A172 (cell line): ENCODE data around the gene RNU11. TPM values are rescaled to one million over a fixed set of nuclear protein-coding genes. Genes with fewer than 3 reads are reported as not detected.
"Not testable (repeated sequence)": the region's sequence is repeated elsewhere in the genome, so short reads cannot be mapped to it uniquely, and the experiment has no call there.

Experiments
- DNase-seq: peaks from one replicate; pipeline ENCODE4 v3.0.0-alpha.2; 2015; ENCODE audit warnings: low spot score
- total RNA-seq: library from RNA; depleted of rRNA; stranded (reverse); fragments of >200 nt; shearing (Covaris generic); gene quantifications from 2 replicates; pipeline ENCODE4 v1.2.3, GENCODE V29; 2014; rRNA removed

The RNU11 gene
- not detected in 2 replicates for total RNA-seq

GRCh38 chr1:28648474-28649198, at the start of gene RNU11:
RNU11 (plus strand) TSS chr1:28648600.
- DNase-seq, result peak; percentile 92

GRCh38 chr1:28601696-28602095, 46.7 kb upstream of the RNU11 start:
- DNase-seq, result peak; percentile 91

DNA sequence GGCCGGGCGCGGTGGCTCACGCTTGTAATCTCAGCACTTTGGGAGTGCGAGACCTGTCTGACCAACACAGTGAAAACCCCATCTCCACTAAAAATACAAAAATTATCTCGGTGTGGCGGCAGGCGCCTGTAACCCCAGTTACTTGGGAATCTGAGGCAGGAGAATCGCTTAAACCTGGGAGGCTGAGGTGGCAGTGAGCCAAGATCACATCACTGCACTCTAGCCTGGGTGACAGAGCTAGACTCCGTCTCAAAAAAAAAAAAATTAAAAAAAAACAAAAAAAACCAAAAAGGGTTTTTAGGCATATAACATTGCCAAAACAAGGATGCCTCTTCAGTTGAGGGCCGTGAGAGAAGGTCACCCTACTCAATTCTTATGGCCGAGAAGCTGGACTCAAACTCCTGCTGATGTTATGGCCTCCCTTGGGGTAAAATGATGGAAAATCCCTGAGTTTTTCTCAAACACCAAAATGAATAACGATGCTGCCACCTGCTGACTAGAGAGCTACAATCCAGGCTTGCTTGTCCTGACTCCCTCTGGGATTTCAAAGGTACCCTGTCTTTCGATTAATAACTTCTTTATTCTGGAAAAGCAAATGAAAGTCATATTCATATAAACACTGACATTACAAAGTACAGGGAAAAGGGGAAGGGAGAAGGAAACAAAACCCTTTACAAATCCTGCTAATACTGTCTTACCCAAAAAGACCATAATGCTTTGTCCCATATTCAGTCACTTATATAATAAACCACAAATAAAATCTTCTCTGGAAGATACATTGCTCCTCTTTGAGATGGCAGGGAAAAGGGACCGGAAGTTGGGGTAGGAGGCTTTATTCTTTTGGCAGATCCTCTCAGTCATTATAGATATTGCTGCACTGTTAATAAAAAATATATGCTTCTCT, 45.6 kb upstream of the RNU11 start:
- peak; percentile 55 for DNase-seq

- no peak for DNase-seq
These were observed 44.0 kb upstream of the RNU11 start for GRCh38 chr1:28604411-28604810.

- DNase-seq, result no peak
These were observed 43.4 kb upstream of the RNU11 start for GRCh38 chr1:28604962-28605361.

- no peak for DNase-seq
These were observed 41.6 kb upstream of the RNU11 start for GRCh38 chr1:28606771-28607170.

GRCh38 chr1:28613175-28613574, 35.2 kb upstream of the RNU11 start:
- no peak for DNase-seq

GRCh38 chr1:28631713-28632112, 16.7 kb upstream of the RNU11 start:
- no peak for DNase-seq

DNA sequence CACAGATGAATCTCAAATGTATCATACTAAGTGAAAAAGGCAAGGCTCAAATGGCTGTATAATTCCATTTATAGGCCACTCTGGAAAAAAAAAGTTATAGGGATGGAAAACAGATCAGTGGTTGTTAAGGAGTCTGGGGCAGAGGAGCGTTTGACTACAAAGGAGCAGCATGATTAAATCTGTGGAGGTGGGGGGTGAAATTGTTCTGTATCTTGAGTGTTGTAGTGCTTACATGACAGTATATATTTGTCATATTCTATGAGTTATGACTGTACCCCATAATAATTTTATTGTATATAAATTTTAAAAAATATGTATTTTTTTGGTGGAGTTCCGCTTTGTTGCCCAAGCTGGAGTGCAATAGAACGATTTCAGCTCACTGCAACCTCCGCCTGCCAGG, 15.8 kb upstream of the RNU11 start:
- no peak for DNase-seq

DNA sequence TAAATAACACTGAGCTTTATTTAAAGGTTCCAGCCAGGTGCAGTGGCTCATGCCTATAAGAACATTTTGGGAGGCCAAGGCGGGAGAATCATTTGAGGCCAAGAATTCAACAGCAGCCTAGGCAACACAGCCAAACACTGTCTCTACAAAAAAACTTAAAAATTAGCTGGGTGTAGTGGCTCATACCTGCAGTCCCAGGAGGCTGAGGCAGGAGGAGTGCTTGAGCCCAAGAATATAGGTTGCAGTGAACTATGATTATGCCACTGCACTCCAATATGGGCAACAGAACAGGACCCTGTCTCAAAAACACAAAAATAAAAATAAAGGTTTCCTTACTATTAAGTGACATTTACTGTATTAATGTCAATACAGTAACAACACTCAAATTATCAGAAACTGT, 7.6 kb upstream of the RNU11 start:
- DNase-seq, result peak; percentile 3

- DNase-seq, result peak; percentile 5
These were observed 6.1 kb upstream of the RNU11 start for GRCh38 chr1:28642056-28642846.

- DNase-seq, result peak; percentile 80
These were observed 5.4 kb upstream of the RNU11 start, which contains the start of gene TAF12 for GRCh38 chr1:28642847-28643635. TAF12 (minus strand) TSS chr1:28643067; CDS start chr1:28622081, 20,986 bp downstream.

DNA sequence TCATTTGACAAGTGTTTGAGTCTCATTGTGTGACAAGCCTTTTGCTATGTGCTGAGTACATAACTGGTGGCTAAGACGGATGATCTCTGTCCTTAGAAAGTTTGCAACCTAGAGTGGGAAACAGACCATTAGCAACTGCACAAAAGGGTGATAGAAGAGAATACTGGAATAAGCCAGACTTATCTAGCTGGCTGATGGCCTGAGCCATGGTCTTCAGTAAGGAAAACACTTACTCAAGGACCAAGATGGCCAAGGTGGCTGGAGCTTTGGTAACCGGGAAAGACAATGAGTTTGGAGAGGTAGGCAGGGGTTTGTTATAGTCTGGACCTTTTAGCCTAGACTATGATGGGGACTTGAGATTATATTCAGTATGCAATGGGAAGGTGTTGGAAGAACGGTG, 3.9 kb upstream of the RNU11 start:
- DNase-seq, result no peak

GRCh38 chr1:28645406-28645805, 3.0 kb upstream of the RNU11 start:
- not testable (repeated sequence) for DNase-seq

GRCh38 chr1:28646040-28646439, 2.4 kb upstream of the RNU11 start:
- DNase-seq, result no peak

- peak; percentile 82 for DNase-seq
These were observed 359 bp upstream of the RNU11 start for GRCh38 chr1:28648008-28648473.

DNA sequence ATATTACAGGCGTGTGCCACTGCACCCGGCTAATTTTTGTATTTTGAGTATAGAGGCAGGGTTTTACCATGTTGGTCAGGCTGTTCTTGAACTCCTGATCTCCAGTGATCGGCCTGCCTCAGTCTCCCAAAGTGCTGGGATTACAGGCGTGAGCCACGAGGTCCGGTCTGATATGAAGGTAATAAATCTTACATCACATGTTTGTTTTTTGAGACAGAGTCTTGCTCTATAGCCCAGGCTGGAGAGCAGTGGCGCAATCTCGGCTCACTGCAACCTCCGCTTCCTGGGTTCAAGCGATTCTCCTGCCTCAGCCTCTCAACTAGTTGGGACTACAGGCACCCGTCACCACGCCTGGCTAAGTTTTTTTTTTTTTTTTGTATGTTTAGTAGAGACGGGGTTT, 4.7 kb downstream of the RNU11 start:
- DNase-seq, result not testable (repeated sequence)

- peak; percentile 5 for DNase-seq
These were observed 5.5 kb downstream of the RNU11 start for GRCh38 chr1:28653870-28654269.

DNA sequence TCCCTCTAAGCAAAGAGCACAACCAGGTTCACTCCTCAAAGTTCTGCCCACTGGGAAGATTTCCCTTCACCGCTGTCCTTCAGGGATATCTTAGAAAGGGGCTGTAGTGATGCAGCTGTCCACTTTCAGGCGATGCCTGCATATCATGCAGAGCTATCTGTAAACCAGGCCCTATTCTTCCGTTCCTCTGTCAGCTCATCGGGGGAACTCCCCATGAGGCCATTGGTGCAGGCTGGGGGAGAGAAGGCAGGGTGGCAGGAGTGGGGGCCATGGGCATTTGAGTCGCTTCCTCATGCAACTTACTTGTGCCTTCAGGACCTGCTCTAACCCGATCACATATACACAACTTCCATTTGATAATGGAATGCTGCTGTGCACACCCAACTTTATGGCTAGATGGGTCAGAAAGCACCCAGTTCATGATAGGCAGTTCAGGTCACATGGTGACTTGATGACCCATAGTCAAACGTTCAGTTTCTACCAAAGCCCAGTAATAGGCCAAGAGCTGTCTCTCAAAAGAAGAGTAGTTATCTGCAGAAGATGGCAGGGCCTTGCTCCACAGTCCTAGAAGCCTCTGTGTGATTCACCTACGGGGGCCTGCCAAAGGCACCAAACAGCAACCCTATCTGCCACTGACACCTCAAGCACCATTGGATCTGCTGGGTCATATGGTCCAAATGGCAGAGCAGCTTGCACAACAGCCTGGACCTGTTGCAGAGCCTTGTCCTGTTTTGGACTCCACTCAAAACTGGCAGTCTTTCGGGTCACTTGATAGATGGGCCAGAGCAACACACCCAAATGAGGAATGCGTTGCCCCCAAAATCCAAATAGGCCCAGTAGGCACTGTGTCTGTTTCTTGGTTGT, 7.3 kb downstream of the RNU11 start:
- DNase-seq, result not testable (repeated sequence)

GRCh38 chr1:28656335-28656734, 7.9 kb downstream of the RNU11 start:
- DNase-seq, result no peak
